ENCODE results near the gene REEP6.
A peak's percentile ranks its signal among the peaks of the same experiment; 100 is the strongest.
"Not testable (repeated sequence)": the region's sequence is repeated elsewhere in the genome, so short reads cannot be mapped to it uniquely, and the experiment has no call there.

The REEP6 gene

DNA sequence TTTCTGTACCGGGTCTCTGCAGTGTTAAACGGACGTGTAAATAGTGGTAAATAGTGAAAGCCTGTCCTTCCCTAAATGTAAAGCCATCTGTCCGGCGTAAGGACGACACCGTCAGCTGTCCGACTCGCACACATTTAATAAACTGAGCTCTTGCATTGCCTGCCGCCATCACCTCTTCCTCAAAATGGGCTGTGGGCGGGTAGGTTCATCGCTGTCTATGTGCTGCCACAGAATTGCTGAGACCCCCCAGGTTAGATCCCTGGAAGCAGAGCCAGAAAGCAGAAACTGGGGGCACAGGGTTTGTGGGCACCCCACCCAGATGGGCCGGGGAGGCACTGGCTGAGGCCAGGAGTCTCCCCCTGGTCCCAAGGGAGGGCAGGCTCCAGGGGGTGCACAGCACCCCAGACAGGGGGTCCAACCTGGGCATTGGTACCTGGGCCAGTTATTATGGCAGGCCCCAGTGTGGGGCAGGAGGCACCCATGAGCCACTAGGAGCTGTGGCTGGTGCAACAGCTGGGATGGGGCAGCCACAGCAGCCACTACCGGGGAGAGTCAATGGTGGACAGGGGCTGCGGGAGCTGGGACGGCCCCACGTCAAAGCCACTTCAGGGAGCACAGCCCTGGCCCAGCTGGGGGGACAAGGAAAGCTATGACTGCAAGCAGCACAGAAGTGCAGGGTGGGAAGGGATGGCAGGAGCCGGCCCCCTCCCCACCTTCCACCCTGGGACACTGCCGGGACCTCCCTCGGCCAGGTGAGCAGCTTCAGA lies 17.7 kb upstream of the REEP6 start:
- Mint-ChIP-seq H3K36me3 (peaks cover 4% of the 10 kb centered on the region), H3K9me3 (no peaks in the 10 kb centered on the region), H3K27ac (no peak overlapping the region), H3K4me3 (no peak overlapping the region), H3K27me3 (peaks cover 50% of the 10 kb centered on the region), H3K4me1 (peaks cover 31% of the 10 kb centered on the region)
- DNase-seq: no peak
- CTCF ChIA-PET: no interaction called here

DNA sequence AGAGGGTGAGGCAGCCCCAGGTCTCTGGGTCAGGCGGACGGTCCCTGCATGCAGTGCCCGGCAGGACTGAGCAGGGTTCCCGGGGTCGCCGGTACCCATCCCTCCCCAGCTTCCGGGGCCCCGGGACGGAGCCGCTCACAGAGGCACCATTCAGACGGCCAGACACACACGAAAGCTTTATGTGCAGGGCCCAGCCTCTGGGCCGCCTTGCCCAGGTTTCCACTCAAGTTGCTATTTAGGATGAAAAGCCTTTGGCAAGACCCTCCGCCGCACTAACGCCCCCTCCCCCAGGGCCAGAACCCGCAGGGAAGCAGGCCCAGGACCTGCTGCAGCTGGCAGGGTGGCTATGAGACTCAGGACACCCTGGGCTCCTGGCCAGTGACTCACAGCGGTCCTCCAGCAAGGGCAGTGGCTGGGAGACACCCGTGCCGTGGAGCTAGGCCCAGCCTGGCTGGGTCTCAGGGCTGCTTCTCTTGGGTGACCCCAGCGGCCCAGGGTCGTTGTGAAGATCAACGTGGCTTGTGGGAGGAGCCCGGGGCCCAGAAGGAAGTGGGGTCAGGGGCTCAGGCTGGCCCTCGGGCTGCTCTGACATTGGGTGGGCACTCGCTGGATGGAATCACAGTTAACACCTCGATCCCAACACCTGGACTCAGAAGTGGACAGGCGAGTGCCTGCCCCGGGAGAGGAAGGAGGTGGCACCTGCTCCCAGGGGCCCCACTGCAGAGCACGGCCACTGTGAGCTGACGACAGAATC lies 16.8 kb upstream of the REEP6 start:
- CTCF ChIA-PET: no interaction called here

DNA sequence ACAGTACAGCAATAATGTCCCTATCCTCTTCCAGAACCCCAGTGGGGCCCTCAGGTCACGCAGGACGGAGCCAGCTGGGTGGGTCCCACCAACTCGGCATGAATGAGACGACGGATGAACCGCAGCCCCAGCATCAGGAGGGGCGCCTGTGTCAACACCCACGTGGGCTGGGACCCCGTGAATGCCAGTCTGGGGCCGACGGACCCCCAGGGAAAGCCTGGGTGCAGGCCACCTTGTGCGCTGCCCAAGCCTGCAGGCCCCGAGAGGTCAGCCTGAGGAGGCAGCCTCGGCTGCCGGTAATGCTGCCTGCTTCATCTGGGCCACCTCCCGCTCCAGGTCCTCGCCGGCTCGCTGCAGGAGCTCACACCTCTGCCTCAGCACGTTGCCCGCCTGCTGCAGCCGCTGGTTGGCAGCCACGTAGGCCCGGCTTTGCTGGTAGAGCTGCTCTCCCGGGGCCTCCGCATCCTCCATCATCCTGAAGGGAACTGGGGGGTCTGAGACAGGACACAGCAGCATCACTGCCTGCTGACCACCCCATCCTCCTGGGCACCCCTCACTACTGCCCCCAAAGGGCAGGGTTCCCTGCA lies 16.1 kb upstream of the REEP6 start:
- Mint-ChIP-seq H3K27me3 (peaks cover 45% of the 10 kb centered on the region), H3K9me3 (no peaks in the 10 kb centered on the region), H3K4me3 (no peak overlapping the region), H3K27ac (no peak overlapping the region), H3K4me1 (peaks cover 39% of the 10 kb centered on the region), H3K36me3 (peaks cover 6% of the 10 kb centered on the region)
- CTCF ChIA-PET: interaction anchor here (1.2 kb wide), 1 partner anchor 28 kb away, joined by 4 read pairs; no protein-coding TSS in a partner anchor
- DNase-seq: no peak

More for the DNA sequence above, 16.8 kb upstream of the REEP6 start:
- Mint-ChIP-seq H3K4me1 (peaks cover 33% of the 10 kb centered on the region), H3K27ac (no peak overlapping the region), H3K36me3 (peaks cover 6% of the 10 kb centered on the region), H3K9me3 (no peaks in the 10 kb centered on the region), H3K27me3 (peaks cover 44% of the 10 kb centered on the region), H3K4me3 (no peak overlapping the region)
- no peak for DNase-seq

DNA sequence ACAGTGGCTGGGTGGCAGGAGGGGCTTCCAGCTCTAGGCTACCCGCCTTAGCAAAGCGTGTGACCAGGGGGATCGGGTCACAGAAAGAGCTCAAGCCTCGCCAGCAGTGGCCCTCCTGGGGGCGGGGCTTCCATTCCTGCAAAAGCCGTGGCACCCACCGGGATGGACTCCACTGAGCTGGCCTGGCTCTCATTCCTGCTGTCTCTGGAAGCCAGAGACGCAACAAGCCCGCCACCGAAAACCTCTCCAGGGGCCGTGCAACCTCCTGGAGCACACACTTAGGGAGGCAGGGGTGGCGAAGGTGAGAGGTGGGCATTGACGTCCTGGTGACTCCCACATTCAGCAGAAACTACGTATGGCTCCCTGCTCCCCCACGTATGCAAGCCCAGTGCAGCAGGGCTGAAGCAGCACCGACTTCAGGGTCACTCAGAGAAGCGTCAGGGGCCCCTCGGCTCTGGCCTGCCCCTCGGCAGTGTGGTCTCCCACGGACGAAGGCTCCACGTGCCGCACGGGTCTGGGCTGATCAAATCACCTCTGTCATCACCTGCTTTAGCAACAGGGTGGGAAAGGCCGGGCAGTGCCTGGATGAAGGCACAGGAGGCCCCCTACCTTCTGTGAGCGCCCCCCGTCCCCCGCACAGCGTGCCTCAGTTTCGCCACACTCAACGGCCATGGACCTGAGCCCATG lies 15.1 kb upstream of the REEP6 start:
- Mint-ChIP-seq H3K4me3 (no peak overlapping the region), H3K9me3 (no peaks in the 10 kb centered on the region), H3K27ac (no peak overlapping the region), H3K4me1 (peaks cover 39% of the 10 kb centered on the region), H3K27me3 (peaks cover 40% of the 10 kb centered on the region), H3K36me3 (peaks cover 6% of the 10 kb centered on the region)
- DNase-seq: no peak
- CTCF ChIA-PET: interaction anchor here (1.2 kb wide), 1 partner anchor 27 kb away, joined by 4 read pairs; no protein-coding TSS in a partner anchor

DNA sequence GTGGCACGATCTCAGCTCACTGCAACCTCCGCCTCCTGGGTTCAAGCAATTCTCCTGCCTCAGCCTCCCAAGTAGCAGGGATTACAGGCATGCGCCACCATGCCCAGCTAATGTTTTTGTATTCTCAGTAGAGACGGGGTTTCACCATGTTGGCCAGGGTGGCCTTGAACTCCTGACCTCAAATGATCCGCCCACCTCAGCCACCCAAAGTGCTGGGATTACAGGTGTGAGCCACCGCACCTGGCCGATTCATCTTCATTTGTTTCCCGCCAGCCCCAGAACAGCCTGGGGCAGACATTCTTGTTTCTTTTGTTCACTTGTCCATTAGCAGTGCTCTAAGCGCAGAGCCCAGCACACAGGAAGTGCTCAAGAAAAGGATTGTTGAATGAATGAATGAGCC lies 13.9 kb upstream of the REEP6 start:
- not testable (repeated sequence) for H3K36me3 Mint-ChIP-seq, H3K9me3 Mint-ChIP-seq, DNase-seq, H3K27ac Mint-ChIP-seq
- peaks cover 33% of the 10 kb centered on the region for H3K27me3 Mint-ChIP-seq
- H3K4me1 Mint-ChIP-seq: peaks cover 29% of the 10 kb centered on the region
- peak overlapping the region; percentile 41 for H3K4me3 Mint-ChIP-seq
- CTCF ChIA-PET: interaction anchor here (0.7 kb wide), 1 partner anchor 301 kb away, joined by 3 read pairs; no protein-coding TSS in a partner anchor

DNA sequence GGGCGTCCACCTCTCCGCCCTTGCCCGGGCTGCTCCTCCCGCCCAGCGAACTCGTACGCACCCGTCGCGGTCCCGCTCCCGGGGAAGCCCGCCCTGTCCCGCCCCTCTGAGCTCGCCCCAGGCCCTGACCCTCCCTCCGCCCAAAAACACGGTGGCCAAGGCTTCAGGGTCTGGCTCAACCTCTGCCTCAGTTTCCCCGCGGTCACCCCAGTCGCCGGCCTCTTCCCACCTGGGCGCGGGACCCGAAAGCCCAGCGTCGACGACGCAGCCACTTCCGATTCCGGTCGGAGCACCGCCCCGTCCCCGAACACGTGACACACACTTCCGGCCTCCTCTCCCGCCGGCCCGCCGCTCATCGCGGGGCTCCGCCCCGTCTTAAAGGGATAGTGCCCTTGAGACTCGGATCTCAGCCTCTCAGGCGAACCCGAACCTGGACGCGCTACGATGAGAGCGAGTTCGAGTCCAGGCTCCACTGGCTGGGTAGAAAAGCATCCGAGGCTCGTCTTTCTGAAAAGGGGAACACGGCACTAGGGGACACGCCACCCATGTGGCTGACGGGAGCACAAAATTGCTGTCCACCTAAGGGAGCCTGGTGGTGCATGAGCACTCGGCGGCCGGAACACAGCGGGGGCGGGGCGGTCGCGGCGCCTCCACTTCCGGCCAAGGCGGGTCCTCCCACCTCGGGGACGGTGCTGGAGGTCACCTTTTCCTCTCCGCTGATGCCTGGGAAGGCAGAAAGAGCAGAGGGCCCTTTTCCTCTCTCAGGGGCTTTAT lies 11.9 kb upstream of the REEP6 start, which contains the start of gene C19orf25:
TSS of gene C19orf25 (minus strand) at position 282 of the 774 bp plus-strand sequence. CDS start 312 bp downstream, outside the sequence.
- H3K4me3 Mint-ChIP-seq: peak within 1 kb of the TSS; percentile 93
- H3K9me3 Mint-ChIP-seq: no peaks in the 10 kb centered on the region
- H3K36me3 Mint-ChIP-seq: peaks cover 6% of the 10 kb centered on the region
- peak; percentile 96 for DNase-seq
- peaks cover 25% of the 10 kb centered on the region for H3K4me1 Mint-ChIP-seq
- peak within 1 kb of the TSS; percentile 91 for H3K27ac Mint-ChIP-seq
- CTCF ChIA-PET: no interaction called here
- H3K27me3 Mint-ChIP-seq: peaks cover 16% of the 10 kb centered on the region

DNA sequence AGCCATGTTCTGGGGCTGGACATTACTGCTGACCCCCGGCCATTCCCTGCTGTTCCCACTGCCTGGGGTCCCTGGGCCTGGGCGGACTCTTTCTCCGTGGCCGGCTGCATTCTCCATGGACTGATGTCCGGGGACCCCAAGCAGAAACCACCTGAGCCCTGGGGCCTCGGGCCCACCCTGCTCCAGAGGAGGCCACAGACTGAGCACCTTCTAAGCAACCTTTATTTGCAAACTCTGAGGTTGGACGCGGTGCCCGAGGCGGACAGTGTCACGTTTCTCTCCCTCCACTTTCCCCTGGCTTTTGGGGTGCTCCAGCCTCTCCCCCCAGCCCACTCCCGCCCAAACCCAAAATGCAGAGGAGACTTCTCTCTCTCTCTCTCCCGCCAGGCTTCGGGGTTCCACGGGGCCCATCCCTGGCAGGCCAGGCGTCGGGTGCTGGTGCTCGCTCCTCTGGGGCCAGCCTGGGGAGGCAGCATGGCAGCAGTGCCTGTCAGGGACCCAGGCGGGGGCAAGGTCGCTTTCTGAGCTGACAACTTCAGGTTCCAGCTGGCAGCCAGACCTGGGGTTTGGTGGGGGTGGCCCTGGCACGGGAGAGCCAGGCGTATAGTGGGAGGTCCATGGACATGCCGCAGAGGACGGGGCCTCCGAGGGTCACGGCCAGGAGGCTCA lies 9.6 kb upstream of the REEP6 start:
- CTCF ChIA-PET: no interaction called here
- no peak for DNase-seq
- Mint-ChIP-seq H3K9me3 (no peaks in the 10 kb centered on the region), H3K27me3 (peaks cover 14% of the 10 kb centered on the region), H3K27ac (no peak overlapping the region), H3K4me3 (no peak overlapping the region), H3K36me3 (peaks cover 6% of the 10 kb centered on the region), H3K4me1 (peaks cover 25% of the 10 kb centered on the region)

DNA sequence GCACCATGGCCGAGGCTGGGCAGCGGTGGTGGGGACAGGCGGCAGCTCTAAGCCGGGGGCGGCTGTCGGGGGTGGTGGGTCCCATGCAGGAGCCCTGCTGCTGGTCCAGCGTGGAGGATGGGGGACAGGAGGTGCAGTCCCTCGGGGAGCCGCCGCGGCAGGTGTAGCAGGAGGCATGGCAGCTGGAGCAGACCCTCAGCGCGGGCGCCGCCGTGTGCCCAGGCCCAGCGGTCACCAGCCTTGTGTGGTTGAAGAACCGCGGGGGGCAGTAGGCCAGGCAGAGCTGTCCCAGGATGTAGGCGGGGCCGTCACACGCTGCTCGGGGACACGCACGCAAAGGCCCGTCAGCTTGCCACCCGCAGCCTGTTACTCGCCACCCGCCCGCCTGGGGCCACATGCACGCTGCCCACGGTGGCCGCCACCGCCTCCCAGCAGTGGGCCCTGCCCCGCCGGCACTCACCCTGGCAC lies 9.1 kb upstream of the REEP6 start:
- H3K36me3 Mint-ChIP-seq: peaks cover 6% of the 10 kb centered on the region
- no peak for DNase-seq
- peaks cover 24% of the 10 kb centered on the region for H3K4me1 Mint-ChIP-seq
- H3K27ac Mint-ChIP-seq: no peak overlapping the region
- CTCF ChIA-PET: no interaction called here
- peaks cover 14% of the 10 kb centered on the region for H3K27me3 Mint-ChIP-seq
- H3K9me3 Mint-ChIP-seq: no peaks in the 10 kb centered on the region
- H3K4me3 Mint-ChIP-seq: no peak overlapping the region

DNA sequence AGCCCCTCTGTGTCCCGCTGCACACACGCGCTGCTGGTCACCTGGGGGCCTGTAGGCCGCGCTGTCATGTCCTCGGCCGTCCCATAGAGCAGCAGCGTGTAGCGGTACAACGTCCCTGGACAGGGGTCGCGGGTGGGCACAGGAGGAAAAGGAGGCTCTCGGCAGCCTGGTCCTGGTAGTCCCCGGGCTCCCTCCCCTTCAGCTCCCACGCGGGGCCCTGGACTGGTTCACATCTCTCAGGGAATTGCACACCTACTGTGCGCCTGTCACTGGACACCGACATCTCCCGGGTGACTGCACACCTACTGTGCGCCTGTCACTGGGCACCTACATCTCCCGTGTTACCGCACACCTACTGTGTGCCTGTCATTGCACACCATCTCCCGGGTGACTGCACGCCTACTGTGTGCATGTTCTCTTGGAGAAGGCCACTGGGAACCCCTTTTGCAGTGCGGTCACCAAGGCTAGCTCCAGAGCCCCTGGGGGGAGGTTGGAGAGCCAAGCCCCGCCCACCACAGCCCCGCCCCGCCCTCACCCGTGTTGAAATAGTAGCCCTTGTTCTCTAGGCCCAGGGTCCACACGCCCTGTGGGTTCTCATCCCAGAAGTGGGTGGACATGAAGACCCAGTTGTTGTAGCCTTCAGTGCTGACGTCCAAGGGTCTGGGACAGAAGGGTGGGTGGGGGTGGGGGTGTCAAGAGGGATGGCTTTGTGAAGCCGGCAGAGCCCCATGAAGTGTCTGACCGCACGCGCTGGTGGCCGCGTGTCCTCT lies 8.4 kb upstream of the REEP6 start:
- CTCF ChIA-PET: no interaction called here
- DNase-seq: no peak
- Mint-ChIP-seq H3K9me3 (no peaks in the 10 kb centered on the region), H3K4me3 (no peak overlapping the region), H3K27me3 (peaks cover 14% of the 10 kb centered on the region), H3K36me3 (peaks cover 2% of the 10 kb centered on the region), H3K27ac (no peak overlapping the region), H3K4me1 (peaks cover 19% of the 10 kb centered on the region)

DNA sequence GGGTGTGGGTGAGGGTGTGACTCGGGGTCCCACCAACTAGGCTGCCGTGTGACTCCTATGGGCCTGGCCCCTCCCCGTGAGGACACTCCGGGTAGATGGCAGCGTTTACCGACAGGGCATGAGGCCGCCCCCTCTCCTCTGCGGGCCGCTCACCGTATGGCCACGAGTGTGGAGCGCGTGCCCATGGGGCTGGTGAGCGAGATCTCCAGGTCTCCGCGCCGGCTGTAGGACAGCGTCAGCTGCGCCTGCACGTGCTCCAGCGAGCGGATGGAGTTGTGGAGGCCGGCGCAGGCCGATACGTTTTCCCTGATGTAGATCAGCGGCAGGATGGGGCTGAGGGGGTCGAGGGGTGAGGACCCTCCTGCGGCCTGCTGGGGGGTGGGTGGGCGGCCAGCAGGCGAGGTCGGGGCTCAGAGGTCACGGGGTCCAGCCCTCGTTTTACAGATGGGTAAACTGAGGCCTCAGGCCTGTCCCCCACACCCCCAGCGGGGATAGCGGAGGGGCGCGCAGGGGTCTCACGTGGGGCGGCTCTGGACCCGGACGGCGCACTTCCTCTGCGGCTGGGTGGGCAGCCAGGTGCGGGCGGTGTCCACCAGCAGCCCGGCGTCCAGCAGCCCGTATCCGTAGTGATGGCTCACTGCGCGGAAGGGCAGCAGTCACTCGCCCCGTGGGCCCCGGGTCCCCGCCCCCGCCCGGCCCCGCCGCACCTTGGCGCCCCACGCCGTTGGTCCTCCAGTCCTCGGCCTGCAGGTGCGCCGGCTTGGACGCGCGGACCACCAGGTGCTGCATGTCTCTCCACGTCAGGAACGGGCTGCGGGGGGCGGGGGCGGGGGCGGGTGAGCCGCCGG lies 7.6 kb upstream of the REEP6 start:
- H3K27me3 Mint-ChIP-seq: peaks cover 14% of the 10 kb centered on the region
- H3K4me1 Mint-ChIP-seq: peaks cover 13% of the 10 kb centered on the region
- H3K36me3 Mint-ChIP-seq: peaks cover 2% of the 10 kb centered on the region
- CTCF ChIA-PET: no interaction called here
- no peak overlapping the region for H3K27ac Mint-ChIP-seq
- DNase-seq: no peak
- H3K9me3 Mint-ChIP-seq: no peaks in the 10 kb centered on the region
- no peak overlapping the region for H3K4me3 Mint-ChIP-seq

DNA sequence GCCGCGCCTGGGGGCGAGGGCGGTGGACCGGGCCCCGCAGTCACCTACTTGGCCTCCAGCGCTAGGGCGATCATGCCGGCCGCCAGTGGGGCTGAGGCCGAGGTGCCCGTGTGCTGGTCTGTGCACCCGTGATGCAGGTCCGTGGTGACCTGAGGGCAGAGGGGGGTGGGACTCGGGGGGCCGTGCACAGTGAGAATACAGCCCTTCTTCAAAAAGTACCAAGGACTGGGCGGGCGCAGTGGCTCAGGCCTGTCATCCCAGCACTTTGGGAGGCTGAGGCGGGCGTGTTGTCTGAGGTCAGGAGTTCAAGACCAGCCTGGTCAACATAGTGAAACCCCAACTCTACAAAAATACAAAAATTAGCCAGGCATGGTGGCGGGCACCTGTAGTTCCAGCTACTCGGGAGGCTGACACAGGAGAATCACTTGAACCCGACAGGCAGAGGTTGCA lies 7.0 kb upstream of the REEP6 start:
- DNase-seq: no peak
- H3K4me1 Mint-ChIP-seq: peaks cover 12% of the 10 kb centered on the region
- H3K27me3 Mint-ChIP-seq: peaks cover 14% of the 10 kb centered on the region
- no peak overlapping the region for H3K4me3 Mint-ChIP-seq
- H3K9me3 Mint-ChIP-seq: no peaks in the 10 kb centered on the region
- H3K36me3 Mint-ChIP-seq: peaks cover 1% of the 10 kb centered on the region
- CTCF ChIA-PET: no interaction called here
- no peak overlapping the region for H3K27ac Mint-ChIP-seq
